Measurements from ENCODE around the gene ENO4.
A peak's percentile ranks its signal among the peaks of the same experiment; 100 is the strongest.

The ENO4 gene, protein sequence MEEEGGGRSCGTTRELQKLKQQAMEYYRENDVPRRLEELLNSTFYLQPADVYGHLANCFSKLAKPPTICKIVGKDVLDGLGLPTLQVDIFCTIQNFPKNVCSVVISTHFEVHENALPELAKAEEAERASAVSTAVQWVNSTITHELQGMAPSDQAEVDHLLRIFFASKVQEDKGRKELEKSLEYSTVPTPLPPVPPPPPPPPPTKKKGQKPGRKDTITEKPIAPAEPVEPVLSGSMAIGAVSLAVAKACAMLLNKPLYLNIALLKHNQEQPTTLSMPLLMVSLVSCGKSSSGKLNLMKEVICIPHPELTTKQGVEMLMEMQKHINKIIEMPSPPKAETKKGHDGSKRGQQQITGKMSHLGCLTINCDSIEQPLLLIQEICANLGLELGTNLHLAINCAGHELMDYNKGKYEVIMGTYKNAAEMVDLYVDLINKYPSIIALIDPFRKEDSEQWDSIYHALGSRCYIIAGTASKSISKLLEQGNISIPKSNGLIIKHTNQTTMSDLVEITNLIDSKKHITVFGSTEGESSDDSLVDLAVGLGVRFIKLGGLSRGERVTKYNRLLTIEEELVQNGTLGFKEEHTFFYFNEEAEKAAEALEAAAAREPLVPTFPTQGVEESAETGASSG

DNA sequence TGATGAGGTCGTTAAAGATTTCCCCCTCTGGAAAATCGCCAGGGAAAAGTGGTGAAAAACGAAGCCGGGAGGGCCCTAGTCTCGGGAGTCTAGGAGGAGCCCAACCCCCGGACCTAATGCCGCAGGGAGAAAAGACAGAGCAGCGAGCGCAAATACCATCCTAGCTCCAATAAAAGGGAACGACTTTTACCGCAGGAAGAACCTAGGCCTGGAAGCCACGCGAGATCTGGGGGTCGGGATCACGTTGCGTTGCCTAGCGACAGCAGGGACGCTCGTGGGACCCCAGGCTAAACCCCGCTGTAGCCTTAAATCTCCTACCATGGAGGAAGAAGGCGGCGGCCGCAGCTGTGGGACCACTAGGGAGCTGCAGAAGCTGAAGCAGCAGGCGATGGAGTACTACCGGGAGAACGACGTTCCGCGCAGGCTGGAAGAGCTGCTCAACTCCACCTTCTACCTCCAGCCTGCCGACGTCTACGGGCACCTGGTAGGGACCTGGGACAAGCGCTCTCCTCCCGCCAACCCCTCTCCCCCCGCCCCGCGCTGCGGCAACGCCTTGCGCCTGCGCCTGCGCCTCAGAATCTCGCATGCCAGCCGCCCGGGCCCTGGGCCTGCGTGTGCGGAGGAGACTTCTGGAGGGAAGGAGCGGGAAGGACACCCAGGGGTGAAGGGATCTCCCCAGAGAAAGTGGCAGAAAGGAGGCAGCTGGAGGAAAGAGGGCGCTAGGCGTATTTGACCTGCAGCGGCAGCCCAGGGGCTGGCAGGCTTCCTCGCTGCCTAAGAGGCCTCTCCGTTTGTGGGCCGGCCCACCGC is at the start of gene ENO4:
ENO4 (plus strand) TSS at position 252 of the 810 bp plus-strand sequence; CDS start at position 320, 68 bp downstream.
- H3K4me3 ChIP-seq (ENCODE audit: low read depth, low read length) = peak within 1 kb of the TSS; percentile 62
- in situ Hi-C loops (cut with HindIII; ENCODE audit: low sequenced_read_pairs) = no loop called here
- peak; percentile 85 for DNase-seq (ENCODE audit: low read depth, low spot score)
- TF ChIP-seq, protein P1, sequence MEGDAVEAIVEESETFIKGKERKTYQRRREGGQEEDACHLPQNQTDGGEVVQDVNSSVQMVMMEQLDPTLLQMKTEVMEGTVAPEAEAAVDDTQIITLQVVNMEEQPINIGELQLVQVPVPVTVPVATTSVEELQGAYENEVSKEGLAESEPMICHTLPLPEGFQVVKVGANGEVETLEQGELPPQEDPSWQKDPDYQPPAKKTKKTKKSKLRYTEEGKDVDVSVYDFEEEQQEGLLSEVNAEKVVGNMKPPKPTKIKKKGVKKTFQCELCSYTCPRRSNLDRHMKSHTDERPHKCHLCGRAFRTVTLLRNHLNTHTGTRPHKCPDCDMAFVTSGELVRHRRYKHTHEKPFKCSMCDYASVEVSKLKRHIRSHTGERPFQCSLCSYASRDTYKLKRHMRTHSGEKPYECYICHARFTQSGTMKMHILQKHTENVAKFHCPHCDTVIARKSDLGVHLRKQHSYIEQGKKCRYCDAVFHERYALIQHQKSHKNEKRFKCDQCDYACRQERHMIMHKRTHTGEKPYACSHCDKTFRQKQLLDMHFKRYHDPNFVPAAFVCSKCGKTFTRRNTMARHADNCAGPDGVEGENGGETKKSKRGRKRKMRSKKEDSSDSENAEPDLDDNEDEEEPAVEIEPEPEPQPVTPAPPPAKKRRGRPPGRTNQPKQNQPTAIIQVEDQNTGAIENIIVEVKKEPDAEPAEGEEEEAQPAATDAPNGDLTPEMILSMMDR (IDR thresholded peaks at IDR 0.05; ENCODE audit: low read depth, low read length) = no peak

DNA sequence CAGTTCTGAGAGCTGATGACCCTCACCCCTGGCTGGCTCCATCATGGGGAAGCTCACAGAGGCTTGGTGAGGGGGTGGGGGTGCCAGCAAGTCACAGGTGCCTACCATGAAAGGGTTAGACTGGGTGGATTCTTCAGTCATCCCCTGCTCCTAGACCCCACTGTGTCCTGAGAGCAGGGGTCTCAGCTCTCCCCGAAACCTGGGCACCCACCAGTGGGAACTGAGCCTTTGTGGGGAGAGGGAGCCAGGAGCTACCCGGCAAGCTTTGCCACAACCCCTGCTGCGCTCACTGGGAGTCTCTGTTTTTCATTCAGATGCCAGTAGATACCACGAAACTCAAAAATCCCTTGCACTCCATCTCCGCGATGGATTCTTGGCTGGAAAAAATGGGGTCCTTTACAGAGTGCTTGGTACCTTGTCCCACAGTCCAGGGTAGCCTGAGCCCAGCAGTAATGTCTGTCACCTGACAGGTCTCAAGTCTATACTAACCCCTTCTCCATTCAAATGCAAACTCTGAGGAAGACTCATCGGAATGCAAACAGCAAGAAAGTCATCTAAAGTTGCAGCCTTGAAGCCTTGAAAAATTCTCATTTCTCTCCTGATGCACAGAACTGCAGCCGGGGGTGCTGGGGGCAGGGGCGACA is 48.9 kb upstream of the ENO4 start:
- in situ Hi-C loops (cut with HindIII; ENCODE audit: low sequenced_read_pairs) = no loop called here
- TF ChIP-seq, protein P1 (IDR thresholded peaks at IDR 0.05; ENCODE audit: low read depth, low read length) = no peak
- H3K4me3 ChIP-seq (ENCODE audit: low read depth, low read length) = no peak overlapping the region
- DNase-seq (ENCODE audit: low read depth, low spot score) = no peak

DNA sequence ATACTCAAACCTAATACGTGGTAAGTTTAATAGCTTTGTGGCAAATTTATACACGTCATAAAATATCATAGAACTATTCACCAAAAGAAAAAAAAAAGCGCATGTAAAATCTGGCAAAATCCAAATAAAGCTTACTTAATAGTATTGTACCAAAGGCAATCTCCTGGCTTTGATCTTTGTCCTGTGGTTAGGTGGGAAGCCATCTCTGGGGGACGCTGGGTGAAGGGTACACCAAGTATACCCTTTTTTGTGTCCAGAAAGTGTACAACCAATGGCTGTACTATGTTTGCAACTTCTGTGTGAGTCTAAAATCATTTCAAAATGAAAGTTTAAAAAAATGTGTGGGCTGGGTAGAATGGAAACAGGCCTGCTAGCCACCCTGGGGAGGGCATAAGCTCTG is 47.6 kb upstream of the ENO4 start:
- no peak overlapping the region for H3K4me3 ChIP-seq (ENCODE audit: low read depth, low read length)
- no peak for DNase-seq (ENCODE audit: low read depth, low spot score)
- TF ChIP-seq, protein P1 (IDR thresholded peaks at IDR 0.05; ENCODE audit: low read depth, low read length) = no peak
- in situ Hi-C loops (cut with HindIII; ENCODE audit: low sequenced_read_pairs) = no loop called here

DNA sequence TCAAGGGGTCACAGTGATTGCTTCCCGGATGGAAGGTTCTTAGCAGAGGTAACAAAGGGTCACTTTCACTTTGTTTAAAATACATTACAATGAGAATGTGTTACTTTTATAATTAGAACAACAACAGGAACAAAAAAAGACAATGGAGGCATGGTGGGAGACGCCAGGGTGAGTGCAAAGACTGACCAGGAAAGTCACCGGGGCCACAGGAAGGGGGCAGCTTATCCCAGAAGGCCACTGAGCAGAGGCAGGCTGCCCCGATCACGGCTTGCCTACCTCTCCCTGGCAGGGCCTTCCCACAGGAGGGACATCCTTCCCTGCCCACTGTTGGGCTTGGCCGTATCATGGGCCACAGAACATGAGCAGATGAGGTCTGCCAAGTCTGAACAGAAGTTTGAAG is 46.8 kb upstream of the ENO4 start:
- DNase-seq (ENCODE audit: low read depth, low spot score) = no peak
- H3K4me3 ChIP-seq (ENCODE audit: low read depth, low read length) = no peak overlapping the region
- TF ChIP-seq, protein P1 (IDR thresholded peaks at IDR 0.05; ENCODE audit: low read depth, low read length) = no peak
- in situ Hi-C loops (cut with HindIII; ENCODE audit: low sequenced_read_pairs) = no loop called here

DNA sequence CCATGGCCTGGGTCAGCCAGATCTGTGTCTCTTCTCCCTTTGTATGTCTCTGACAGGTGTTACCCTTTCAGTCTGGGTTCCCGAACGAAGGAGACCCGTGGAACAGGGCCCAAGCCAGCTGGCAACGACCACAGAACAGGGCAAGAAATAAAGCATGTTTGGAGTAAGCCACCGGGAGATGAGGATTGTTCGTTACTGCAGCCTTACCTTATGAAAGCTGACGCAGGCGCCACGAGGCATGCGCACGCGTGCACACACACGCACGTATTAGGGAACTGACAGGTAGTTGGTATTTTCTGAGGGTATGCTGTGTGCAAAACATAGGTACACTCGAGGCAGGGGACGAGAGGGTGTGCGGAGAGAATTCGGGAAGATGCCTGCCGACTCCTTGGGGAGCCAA is 46.4 kb upstream of the ENO4 start:
- no peak for DNase-seq (ENCODE audit: low read depth, low spot score)
- H3K4me3 ChIP-seq (ENCODE audit: low read depth, low read length) = no peak overlapping the region
- TF ChIP-seq, protein P1 (IDR thresholded peaks at IDR 0.05; ENCODE audit: low read depth, low read length) = no peak
- in situ Hi-C loops (cut with HindIII; ENCODE audit: low sequenced_read_pairs) = no loop called here

All from astrocyte of the spinal cord (primary cell).